ENCODE measurements around the gene PRG3.

The PRG3 gene, protein sequence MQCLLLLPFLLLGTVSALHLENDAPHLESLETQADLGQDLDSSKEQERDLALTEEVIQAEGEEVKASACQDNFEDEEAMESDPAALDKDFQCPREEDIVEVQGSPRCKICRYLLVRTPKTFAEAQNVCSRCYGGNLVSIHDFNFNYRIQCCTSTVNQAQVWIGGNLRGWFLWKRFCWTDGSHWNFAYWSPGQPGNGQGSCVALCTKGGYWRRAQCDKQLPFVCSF

GRCh38 chr11:57380975-57381374 lies at the start of gene PRG3:
PRG3 (minus strand) TSS chr11:57381150; CDS start chr11:57380708, 442 bp downstream.
- DNase-seq, result no peak

GRCh38 chr11:57429946-57430345 lies 49.0 kb upstream of the PRG3 start:
- DNase-seq, result no peak

DNA sequence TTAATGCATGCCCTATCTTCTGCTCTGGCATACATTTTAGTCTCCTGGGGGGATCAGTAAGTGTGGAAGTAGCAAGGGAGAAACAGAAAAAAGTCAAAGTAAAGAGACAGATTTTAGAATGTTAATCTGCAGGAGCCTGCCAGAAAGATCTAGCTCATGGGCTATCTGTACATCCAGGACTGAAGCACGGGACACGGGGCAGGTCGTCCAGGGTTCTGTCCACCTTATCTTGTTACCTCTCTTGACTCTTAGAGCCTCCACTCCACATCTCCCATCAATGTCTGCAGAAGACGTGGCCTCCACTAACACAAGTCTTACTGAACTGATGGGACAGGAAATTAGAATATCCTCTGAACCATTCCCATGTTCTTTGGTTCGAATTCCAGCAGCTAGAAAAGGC lies 47.7 kb upstream of the PRG3 start:
- DNase-seq, result no peak

DNA sequence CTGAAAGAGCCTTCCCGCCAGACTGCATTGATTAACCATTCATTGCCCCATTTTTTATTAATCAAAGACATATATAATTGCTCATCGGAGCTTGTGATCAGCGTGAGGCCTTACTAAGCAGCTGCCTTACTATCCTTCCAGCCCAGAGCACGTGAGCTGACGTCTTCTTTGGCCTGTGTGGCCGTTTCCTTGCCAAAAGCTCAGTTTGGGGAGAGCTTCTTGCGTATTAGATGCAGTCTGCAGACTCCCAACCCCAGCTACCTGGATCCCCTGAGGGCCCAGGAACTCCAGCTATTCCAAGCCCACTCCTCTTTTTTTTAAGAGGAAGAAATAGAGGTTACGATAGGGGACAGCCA lies 46.8 kb upstream of the PRG3 start:
- no peak for DNase-seq

- peak; percentile 67 for DNase-seq
Measured at GRCh38 chr11:57426929-57427726, 46.2 kb upstream of the PRG3 start, which contains the start of gene SLC43A3. SLC43A3 (minus strand) TSS chr11:57427121; CDS start chr11:57426172, 949 bp downstream.

GRCh38 chr11:57426439-57426928 lies 45.5 kb upstream of the PRG3 start:
- no peak for DNase-seq

- no peak for DNase-seq
Measured at GRCh38 chr11:57425565-57426438, 44.9 kb upstream of the PRG3 start.

- peak; percentile 84 for DNase-seq
Measured at GRCh38 chr11:57424792-57425564, 44.0 kb upstream of the PRG3 start.

DNA sequence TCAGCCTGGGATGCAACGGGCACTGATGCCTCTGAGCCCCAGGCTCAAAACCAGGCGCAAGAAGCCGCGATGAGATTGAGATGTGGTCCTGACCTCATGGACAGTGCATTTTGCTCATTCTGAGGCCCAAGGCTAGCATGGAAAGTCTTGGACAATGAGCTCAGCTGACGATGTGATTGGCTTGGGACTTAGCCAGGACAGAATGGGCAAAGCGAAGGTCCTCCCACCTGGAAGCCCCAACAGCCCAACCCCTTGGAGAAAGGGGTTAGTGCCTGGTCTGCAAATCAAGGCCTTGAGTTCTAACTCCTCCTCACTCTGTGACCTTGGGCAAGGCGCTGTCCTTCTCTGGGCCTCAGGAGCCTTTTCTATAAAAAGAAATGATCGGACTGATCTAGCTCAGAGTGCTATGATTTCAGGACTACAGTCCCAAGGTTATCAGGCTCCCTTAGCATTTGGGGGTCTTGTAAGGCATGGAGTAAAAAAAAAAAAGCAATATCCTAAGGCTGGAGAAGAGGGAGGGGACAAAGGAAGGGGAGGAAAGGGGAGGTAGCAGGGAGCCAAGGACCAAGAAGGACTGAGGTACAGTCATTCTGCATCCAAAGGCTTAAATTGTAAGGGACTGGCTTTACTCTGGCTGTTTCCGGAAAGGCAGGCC lies 43.3 kb upstream of the PRG3 start:
- no peak for DNase-seq

DNA sequence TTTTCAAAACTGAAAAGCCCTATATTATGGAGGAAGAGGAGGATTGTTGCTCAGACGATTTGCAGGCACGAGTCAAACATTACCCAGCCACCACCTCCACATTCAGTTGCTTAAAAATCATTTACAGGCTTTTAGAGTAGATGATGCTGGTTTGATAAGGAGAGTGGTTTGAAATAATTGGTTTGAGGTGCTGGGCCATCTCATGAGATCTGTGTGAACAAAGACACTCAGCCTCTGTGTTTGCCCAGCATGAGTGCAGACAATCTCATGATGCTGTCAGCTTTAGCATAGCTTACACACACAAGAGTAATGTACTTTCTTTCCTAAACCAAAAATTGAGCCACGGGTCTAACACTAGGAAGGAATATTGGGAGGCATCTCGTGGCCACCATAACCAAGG lies 41.7 kb upstream of the PRG3 start:
- no peak for DNase-seq

GRCh38 chr11:57421805-57422204 lies 40.9 kb upstream of the PRG3 start:
- DNase-seq, result no peak

GRCh38 chr11:57421066-57421465 lies 40.1 kb upstream of the PRG3 start:
- no peak for DNase-seq

DNA sequence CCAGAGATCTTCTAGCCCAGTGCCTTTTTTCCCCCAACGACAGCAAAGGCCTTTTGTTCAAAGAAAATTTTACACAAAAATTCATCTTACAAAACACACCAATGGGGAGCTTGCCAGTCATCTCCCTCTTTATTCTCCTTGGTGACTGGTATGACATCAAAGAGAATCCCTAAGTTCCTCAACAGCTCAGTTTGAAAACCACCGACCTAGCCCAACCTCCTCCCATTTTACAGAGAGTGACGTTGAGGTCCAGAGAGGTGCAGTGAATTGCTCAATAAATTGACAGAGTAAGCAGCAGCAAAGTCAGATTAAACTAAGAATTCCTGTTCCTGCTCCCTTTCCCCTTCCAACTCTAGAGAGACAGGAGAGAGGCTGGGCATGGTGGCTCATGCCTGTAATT lies 38.2 kb upstream of the PRG3 start:
- DNase-seq, result no peak

DNA sequence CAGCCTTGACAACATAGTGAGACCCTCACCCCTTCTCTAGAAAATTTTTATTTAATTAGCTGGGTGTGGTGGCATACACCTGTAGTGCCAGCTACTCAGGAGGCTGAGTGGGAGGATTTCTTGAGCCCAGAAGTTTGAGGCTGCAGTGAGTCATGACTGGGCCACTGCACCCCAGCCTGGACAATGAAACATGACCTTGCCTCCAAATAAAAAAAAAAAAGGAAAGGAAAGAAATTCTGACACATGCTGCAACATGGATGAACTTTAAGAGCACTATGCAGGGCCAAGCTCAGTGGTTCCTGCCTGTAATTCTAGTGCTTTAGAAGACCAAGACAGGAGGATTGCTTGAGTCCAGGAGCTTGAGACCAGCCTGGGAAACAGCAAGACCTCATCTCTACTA lies 37.2 kb upstream of the PRG3 start:
- DNase-seq, result no peak

- no peak for DNase-seq
Measured at GRCh38 chr11:57417056-57417455, 36.1 kb upstream of the PRG3 start.

GRCh38 chr11:57416436-57416835 lies 35.5 kb upstream of the PRG3 start:
- DNase-seq, result no peak

- DNase-seq, result no peak
Measured at GRCh38 chr11:57414612-57415212, 33.8 kb upstream of the PRG3 start.

- no peak for DNase-seq
Measured at GRCh38 chr11:57413681-57414080, 32.7 kb upstream of the PRG3 start.

GRCh38 chr11:57410287-57410686 lies 29.3 kb upstream of the PRG3 start:
- no peak for DNase-seq

GRCh38 chr11:57409321-57410100 lies 28.6 kb upstream of the PRG3 start:
- no peak for DNase-seq

DNA sequence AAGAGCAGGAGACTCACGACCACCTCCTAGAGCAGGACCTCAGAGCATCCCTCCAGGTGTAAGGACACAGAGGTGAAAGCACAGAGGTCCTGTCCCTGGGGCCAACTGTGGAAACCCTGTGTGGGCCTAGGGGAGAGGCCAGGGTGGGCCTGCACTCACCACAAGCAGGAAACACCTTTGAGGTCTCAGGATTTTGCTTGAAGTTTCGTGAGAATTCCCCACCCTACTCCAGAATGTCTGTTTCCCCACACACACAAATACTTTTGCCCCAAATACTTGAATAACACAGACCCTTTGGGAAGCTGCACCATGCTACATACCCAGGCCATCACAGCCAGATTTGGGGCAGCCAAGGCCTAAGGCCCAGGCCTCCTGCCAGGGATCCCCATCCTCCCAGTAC lies 27.8 kb upstream of the PRG3 start:
- no peak for DNase-seq

Measured in activated gamma-delta T cell treated with Interleukin-2 at 50 U/mL for 16 hours (primary cell).